GM18499 (cell line): ENCODE results near the gene TOP2B.
A peak's percentile ranks its signal among the peaks of the same experiment; 100 is the strongest.

ENCODE experiments used
- ATAC-seq: cut with Tn5 transposase; IDR thresholded peaks from one replicate; pipeline ENCODE4 v1.9.1; 2021; ENCODE audit warnings: moderate number of reproducible peaks; ENCODE audit not compliant: insufficient read depth, unreplicated experiment

TOP2B gene

GRCh38 chr3:25633919-25634318, 30.8 kb downstream of the TOP2B start:
- no peak for ATAC-seq

- ATAC-seq, result no peak
Observed at GRCh38 chr3:25631989-25632388, 32.7 kb downstream of the TOP2B start.

GRCh38 chr3:25621087-25621486, 43.6 kb downstream of the TOP2B start:
- ATAC-seq, result no peak

- no peak for ATAC-seq
Observed at GRCh38 chr3:25620493-25620892, 44.2 kb downstream of the TOP2B start.

GRCh38 chr3:25619382-25619781, 45.3 kb downstream of the TOP2B start:
- ATAC-seq, result no peak

GRCh38 chr3:25618028-25618427, 46.7 kb downstream of the TOP2B start:
- ATAC-seq, result no peak

GRCh38 chr3:25611193-25611592, 53.5 kb downstream of the TOP2B start:
- no peak for ATAC-seq

GRCh38 chr3:25610779-25611178, 53.9 kb downstream of the TOP2B start:
- ATAC-seq, result no peak

- no peak for ATAC-seq
Observed at GRCh38 chr3:25610167-25610566, 54.5 kb downstream of the TOP2B start.

- no peak for ATAC-seq
Observed at GRCh38 chr3:25604107-25604805, 60.5 kb downstream of the TOP2B start.

GRCh38 chr3:25603703-25604102, 61.0 kb downstream of the TOP2B start:
- ATAC-seq, result no peak

GRCh38 chr3:25597535-25598101, 67.1 kb downstream of the TOP2B start:
- ATAC-seq, result no peak

- peak; percentile 39 for ATAC-seq
Observed at GRCh38 chr3:25594007-25594502, 70.7 kb downstream of the TOP2B start.

GRCh38 chr3:25593001-25593400, 71.7 kb downstream of the TOP2B start:
- ATAC-seq, result no peak

- ATAC-seq, result no peak
Observed at GRCh38 chr3:25592510-25592968, 72.2 kb downstream of the TOP2B start.

GRCh38 chr3:25589783-25590258, 74.9 kb downstream of the TOP2B start:
- no peak for ATAC-seq

- ATAC-seq, result no peak
Observed at GRCh38 chr3:25589104-25589782, 75.5 kb downstream of the TOP2B start.

GRCh38 chr3:25588441-25589103, 76.1 kb downstream of the TOP2B start:
- no peak for ATAC-seq

- no peak for ATAC-seq
Observed at GRCh38 chr3:25587975-25588374, 76.7 kb downstream of the TOP2B start.

- ATAC-seq, result no peak
Observed at GRCh38 chr3:25587526-25587925, 77.2 kb downstream of the TOP2B start.

- ATAC-seq, result no peak
Observed at GRCh38 chr3:25587094-25587493, 77.6 kb downstream of the TOP2B start.
